Measurements from ENCODE around the gene SLC2A6.
A peak's percentile ranks its signal among the peaks of the same experiment; 100 is the strongest.
"Not testable (repeated sequence)": the region's sequence is repeated elsewhere in the genome, so short reads cannot be mapped to it uniquely, and the experiment has no call there.

Gene SLC2A6

DNA sequence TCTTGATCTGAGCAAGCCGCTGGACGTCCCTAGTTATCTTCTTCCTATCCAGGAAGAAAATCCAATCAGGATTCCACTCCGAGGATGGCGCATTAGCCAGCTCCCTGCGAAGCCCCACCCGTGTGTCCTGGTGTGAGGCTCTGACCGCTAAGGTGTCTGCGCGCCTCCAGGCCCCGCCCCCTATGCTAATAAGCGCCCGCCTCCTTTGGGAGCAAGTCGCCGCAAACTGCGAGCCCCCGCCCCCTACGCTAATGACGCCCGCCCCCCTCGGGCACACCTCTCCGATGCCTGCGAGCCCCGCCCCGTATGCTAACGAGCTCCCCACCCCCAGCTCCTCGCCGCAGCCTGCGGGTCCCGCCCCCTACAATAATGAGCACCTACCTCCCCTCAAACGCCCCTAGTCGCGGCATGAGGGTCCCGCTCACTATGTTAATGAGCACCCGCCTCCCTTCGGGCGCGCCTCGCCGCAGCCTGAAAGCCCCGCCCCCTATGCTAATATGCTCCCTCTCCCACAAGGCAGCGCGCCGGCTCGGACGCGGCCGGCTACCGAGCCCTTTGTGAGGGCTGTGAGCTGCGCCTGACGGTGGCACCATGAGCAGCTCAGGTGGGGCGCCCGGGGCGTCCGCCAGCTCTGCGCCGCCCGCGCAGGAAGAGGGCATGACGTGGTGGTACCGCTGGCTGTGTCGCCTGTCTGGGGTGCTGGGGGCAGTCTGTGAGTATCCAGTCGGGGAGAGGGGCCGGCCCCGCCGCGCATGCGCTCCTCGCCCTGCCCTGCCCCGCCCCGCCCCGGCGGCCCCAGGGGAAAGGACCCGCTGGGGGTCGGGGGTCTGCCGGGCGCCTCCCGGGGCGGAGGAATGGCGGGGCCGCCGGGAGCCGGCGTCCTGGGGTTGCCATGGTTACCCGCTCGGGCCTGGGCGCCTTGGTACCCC lies 19.2 kb downstream of the SLC2A6 start, which contains the start of gene CACFD1:
Gene CACFD1, plus strand, starts transcription at position 503 of the 929 bp plus-strand sequence. Its CDS starts 89 bp downstream, at position 592.
- peak; percentile 89 for DNase-seq

DNA sequence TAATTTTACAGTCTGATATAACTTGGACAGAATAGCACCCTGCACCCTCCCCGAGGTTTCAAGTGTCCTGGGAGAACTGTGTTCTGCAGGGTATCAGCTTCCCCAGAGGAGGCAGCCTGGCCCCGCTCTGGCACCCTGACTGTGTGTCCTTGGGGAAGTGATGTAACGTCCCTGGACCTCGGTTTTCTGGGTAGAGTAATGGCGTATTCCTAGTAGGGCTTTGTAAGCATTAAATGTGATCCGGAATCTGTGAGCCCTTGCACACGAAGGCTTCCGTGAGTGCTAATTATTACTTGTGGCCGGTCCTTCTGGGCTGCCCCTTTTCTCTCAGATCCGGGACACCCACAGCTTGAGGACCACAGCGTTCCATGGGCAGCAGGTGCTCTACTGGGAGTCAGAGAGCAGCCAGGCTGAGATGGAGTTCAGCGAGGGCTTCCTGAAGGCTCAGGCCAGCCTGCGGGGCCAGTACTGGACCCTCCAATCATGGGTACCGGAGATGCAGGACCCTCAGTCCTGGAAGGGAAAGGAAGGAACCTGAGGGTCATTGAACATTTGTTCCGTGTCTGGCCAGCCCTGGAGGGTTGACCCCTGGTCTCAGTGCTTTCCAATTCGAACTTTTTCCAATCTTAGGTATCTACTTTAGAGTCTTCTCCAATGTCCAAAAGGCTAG lies 20.1 kb downstream of the SLC2A6 start:
- DNase-seq = no peak

- no peak for DNase-seq
These were observed 21.2 kb downstream of the SLC2A6 start for GRCh38 chr9:133457748-133458147.

DNA sequence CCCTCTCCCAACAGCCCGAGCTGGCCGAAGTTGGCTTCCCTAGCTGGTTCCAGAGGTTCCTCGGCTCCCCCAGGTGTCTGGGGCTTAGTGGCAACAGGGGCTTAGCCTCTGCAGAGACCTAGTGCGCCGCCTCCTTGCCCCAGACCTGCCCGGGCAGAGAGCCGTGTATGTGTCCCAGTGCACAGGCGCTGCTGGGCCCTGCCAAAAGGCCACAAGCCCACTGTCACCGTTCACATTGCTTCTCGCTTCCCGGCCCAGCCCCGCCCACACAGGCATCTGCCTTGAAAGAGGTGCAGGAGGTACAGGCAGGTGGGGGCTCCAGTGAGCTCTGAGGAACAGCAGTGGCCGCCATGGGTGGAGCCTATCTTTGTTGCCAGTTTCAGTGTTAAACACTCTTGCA lies 21.7 kb downstream of the SLC2A6 start:
- no peak for DNase-seq

GRCh38 chr9:133456409-133456808 lies 22.5 kb downstream of the SLC2A6 start:
- no peak for DNase-seq

- no peak for DNase-seq
These were observed 23.0 kb downstream of the SLC2A6 start for GRCh38 chr9:133455936-133456335.

DNA sequence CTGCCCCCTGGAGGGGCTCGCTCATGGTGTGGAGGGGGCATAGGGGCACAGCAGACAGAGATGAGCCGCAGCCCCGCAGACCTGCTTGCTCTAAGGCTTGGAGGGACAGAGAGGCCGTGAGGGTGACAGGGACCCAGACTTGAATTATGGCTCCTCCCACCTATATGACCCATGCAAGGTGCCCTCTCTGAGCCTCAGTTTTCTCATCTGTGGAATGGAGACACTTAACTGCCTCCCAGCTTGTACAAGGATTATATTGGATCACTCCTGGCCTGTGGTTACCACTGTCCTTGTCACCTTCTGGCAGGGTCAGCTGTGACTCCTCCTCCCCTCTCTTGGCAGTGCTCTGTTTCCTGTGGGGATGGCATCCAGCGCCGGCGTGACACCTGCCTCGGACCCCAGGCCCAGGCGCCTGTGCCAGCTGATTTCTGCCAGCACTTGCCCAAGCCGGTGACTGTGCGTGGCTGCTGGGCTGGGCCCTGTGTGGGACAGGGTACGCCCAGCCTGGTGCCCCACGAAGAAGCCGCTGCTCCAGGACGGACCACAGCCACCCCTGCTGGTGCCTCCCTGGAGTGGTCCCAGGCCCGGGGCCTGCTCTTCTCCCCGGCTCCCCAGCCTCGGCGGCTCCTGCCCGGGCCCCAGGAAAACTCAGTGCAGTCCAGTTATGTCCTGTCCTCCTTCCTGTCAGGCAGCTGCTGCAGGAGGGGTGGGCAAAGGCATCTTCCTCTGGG lies 23.8 kb downstream of the SLC2A6 start:
- DNase-seq = no peak

GRCh38 chr9:133454325-133454724 lies 24.6 kb downstream of the SLC2A6 start:
- DNase-seq = no peak

GRCh38 chr9:133453651-133454050 lies 25.2 kb downstream of the SLC2A6 start:
- no peak for DNase-seq

- no peak for DNase-seq
These were observed 26.3 kb downstream of the SLC2A6 start for GRCh38 chr9:133452562-133452961.

DNA sequence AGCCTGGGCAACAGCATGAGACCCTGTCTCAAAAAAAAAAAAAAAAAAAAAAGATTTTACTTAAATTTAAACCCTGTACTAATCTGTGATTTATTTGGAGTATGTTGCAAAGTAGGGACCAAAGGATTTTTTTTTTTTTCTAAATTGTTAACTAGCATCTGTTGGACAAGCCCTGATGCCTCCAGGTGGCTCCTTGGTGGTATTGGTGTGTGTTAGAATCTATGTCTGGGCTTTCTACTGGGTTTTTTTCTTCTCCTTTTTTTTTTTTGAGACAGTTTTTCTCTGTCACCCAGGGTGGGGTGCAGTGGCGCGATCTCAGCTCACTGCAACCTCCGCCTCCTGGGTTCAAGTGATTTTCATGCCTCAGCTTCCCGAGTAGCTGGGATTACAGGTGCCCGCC lies 27.0 kb downstream of the SLC2A6 start:
- DNase-seq = not testable (repeated sequence)

DNA sequence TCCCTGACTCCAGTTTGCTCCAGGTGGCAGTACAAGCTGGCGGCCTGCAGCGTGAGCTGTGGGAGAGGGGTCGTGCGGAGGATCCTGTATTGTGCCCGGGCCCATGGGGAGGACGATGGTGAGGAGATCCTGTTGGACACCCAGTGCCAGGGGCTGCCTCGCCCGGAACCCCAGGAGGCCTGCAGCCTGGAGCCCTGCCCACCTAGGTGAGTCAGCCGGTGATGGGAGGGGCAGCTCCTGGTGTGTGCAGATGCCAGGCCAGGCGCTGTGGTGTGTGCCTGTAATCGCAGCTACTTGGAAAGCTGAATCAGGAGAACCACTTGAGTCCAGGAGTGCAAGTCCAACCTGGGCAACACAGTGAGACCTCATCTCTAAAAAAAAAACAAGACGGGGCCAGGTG lies 29.1 kb downstream of the SLC2A6 start:
- DNase-seq = no peak

GRCh38 chr9:133448487-133448972 lies 30.4 kb downstream of the SLC2A6 start:
- no peak for DNase-seq

DNA sequence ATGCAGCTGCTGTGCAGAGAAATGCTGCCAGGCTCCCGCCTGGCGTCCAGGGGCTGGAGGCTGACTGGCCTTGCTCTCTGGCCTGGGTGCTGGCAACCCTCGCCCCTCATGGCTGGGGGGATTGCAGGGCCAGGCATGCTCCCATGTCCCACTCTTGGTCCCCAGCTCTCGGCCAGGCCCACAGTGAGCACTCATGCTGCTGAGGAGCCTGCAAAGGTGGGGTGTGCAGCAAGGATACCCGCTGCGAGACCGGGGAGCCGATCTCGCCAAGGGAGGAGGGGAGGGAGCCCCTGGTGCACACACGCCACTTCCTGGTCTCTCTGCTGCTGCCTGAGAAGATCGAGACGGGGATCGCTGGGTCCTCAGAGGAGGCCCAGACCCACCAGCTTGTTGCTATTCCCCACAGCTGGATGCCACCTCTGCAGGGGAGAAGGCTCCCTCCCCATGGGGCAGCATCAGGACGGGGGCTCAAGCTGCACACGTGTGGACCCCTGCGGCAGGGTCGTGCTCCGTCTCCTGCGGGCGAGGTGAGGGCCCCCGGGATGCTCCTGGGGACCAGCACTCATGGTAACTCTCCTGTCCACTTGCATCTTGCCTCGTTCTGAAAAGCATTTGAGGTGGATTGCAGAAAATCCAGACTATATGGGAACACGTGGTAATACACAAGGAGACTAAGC lies 33.5 kb downstream of the SLC2A6 start:
- DNase-seq = no peak

GRCh38 chr9:133443982-133444381 lies 34.9 kb downstream of the SLC2A6 start:
- DNase-seq = no peak

GRCh38 chr9:133443248-133443647 lies 35.7 kb downstream of the SLC2A6 start:
- no peak for DNase-seq

DNA sequence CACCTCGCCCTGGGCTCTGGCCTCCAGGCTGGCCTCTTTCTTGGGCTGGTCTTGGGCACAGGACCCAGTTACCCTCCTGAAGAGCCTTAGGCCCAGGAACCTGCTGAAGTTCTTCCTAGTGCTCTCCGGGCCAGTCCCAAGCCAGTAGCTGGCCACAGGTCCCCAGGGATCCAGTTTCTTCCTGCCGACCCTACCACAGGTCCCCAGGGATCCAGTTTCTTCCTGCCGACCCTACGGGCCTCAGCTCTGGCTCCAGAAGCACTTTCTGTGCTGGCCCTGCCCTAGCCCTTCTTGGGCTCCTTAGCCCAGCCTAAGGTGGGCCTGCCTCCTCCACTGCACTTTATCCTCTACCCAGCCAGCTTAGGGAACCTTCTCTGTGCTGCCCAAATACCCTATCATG lies 37.3 kb downstream of the SLC2A6 start:
- DNase-seq = no peak

DNA sequence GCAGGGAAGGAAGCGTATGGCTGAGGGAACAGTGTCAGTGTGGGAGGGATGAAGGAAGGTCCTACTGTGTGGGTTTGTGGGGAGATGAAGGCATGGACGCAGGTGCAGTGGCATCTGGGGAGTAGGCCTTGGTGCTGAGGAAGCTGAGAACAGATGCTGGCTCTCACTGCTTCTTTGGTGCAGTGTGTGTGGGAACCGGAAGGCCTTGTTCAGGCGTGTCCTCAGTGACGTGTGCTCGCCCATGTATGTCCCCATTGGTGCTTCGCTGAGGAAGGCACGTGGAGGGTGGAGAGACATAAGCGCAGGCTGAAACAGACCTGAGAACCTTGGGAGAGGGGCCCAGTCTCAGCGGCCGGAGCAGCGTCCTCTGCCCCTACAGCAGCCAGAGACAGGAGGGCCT lies 38.0 kb downstream of the SLC2A6 start:
- DNase-seq = no peak

GRCh38 chr9:133439337-133439736 lies 39.6 kb downstream of the SLC2A6 start:
- DNase-seq = no peak

- no peak for DNase-seq
These were observed 41.0 kb downstream of the SLC2A6 start for GRCh38 chr9:133437753-133438531.

GRCh38 chr9:133436681-133437080 lies 42.2 kb downstream of the SLC2A6 start:
- no peak for DNase-seq

DNA sequence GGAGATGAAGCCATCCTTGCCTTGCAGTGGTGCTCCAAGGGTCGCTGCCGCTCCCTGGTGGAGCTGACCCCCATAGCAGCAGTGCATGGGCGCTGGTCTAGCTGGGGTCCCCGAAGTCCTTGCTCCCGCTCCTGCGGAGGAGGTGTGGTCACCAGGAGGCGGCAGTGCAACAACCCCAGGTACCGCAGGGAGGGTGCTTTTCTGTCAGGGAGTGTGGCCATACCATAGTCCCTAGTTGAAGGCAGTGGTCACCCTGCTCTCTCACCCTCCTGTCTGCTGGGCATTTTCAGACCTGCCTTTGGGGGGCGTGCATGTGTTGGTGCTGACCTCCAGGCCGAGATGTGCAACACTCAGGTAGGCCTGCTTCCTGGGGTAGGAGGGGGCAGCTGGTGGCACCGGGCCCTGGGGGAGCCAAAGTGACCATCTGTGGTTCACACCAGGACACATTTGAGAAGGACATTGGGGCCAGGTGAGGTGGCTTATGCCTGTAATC lies 45.5 kb downstream of the SLC2A6 start:
- no peak for DNase-seq
